Measurements from ENCODE around the gene ZNF205. TPM values are rescaled to one million over a fixed set of nuclear protein-coding genes. Genes with fewer than 3 reads are reported as not detected.

ZNF205 gene
- total and polyA plus RNA-seq, 9 of the 15 experiments (the other 6 are each of a cell fraction or from before 2014, with no cell fraction given): 2.4 to 11.8 (median 5.1) TPM; not detected in 2

- no peak for TF ChIP-seq DNMT1 (IDR thresholded peaks at IDR 0.05)
- TF ChIP-seq SMARCB1 (IDR thresholded peaks at IDR 0.05; ENCODE audit: insufficient read length, low read depth): no peak
- no peak for TF ChIP-seq ZNF146 (CRISPR knock-in tag; IDR thresholded peaks at IDR 0.05; ENCODE audit: unreplicated experiment)
- TF ChIP-seq POLR2A (conservative IDR thresholded peaks at IDR 0.05): peak; percentile 83
- no peak for TF ChIP-seq COPS2 (conservative IDR thresholded peaks at IDR 0.05)
- TF ChIP-seq TCF7L2 (IDR thresholded peaks at IDR 0.05; ENCODE audit: low read depth, low read length): no peak
- TF ChIP-seq SRSF9 (IDR thresholded peaks at IDR 0.05; ENCODE audit: borderline replicate concordance, low read depth, low read length): no peak
- no peak for TF ChIP-seq OTX1 (CRISPR knock-in tag; IDR thresholded peaks at IDR 0.05)
- no peak for TF ChIP-seq NEUROD1 (IDR thresholded peaks at IDR 0.05; ENCODE audit: borderline replicate concordance, low read depth, low read length, partially characterized antibody)
- no peak for TF ChIP-seq ZNF354B (CRISPR knock-in tag; IDR thresholded peaks at IDR 0.05)
- TF ChIP-seq KDM4B (IDR thresholded peaks at IDR 0.05; ENCODE audit: borderline replicate concordance in 2 of 2, low read depth in 1 of 2): 0 out of 4 replicates have a peak, but pooled peaks of 1 of the 2 experiments have one; percentile 26
- peak in 1 of 2 experiments; percentile 83; a peak in 2 of 4 replicates for TF ChIP-seq CSDE1 (IDR thresholded peaks at IDR 0.05)
- TF ChIP-seq SIRT6 (IDR thresholded peaks at IDR 0.05; ENCODE audit: low read depth, low read length): no peak
- TF ChIP-seq DIDO1 (tag; IDR thresholded peaks at IDR 0.05; ENCODE audit: low read depth): peak; percentile 53; the same call in 1 of the 2 replicates
- TF ChIP-seq EGR1 (conservative IDR thresholded peaks at IDR 0.05): 0 out of 2 replicates have a peak, but pooled peaks have one; percentile 14
- TF ChIP-seq PKNOX1 (IDR thresholded peaks at IDR 0.05): peak; percentile 70
- TF ChIP-seq TARDBP (IDR thresholded peaks at IDR 0.05): no peak
- no peak for TF ChIP-seq ZNF124 (CRISPR knock-in tag; IDR thresholded peaks at IDR 0.05)
- TF ChIP-seq, protein P1, sequence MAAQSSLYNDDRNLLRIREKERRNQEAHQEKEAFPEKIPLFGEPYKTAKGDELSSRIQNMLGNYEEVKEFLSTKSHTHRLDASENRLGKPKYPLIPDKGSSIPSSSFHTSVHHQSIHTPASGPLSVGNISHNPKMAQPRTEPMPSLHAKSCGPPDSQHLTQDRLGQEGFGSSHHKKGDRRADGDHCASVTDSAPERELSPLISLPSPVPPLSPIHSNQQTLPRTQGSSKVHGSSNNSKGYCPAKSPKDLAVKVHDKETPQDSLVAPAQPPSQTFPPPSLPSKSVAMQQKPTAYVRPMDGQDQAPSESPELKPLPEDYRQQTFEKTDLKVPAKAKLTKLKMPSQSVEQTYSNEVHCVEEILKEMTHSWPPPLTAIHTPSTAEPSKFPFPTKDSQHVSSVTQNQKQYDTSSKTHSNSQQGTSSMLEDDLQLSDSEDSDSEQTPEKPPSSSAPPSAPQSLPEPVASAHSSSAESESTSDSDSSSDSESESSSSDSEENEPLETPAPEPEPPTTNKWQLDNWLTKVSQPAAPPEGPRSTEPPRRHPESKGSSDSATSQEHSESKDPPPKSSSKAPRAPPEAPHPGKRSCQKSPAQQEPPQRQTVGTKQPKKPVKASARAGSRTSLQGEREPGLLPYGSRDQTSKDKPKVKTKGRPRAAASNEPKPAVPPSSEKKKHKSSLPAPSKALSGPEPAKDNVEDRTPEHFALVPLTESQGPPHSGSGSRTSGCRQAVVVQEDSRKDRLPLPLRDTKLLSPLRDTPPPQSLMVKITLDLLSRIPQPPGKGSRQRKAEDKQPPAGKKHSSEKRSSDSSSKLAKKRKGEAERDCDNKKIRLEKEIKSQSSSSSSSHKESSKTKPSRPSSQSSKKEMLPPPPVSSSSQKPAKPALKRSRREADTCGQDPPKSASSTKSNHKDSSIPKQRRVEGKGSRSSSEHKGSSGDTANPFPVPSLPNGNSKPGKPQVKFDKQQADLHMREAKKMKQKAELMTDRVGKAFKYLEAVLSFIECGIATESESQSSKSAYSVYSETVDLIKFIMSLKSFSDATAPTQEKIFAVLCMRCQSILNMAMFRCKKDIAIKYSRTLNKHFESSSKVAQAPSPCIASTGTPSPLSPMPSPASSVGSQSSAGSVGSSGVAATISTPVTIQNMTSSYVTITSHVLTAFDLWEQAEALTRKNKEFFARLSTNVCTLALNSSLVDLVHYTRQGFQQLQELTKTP (IDR thresholded peaks at IDR 0.05; ENCODE audit: low read depth in 1 of 2, partially characterized antibody in 2 of 2): peak in 1 of 2 experiments; percentile 28
- no peak for TF ChIP-seq NFRKB (IDR thresholded peaks at IDR 0.05; ENCODE audit: low read depth)
- peak; percentile 53 for TF ChIP-seq HMGN3 (IDR thresholded peaks at IDR 0.05; ENCODE audit: borderline replicate concordance, extremely low read depth, insufficient read length, low read depth, low read length)
These were observed 11.8 kb downstream of the ZNF205 start (continued) for GRCh38 chr16:3123986-3124886.
